ENCODE measurements around the gene AADACL3.

DNA sequence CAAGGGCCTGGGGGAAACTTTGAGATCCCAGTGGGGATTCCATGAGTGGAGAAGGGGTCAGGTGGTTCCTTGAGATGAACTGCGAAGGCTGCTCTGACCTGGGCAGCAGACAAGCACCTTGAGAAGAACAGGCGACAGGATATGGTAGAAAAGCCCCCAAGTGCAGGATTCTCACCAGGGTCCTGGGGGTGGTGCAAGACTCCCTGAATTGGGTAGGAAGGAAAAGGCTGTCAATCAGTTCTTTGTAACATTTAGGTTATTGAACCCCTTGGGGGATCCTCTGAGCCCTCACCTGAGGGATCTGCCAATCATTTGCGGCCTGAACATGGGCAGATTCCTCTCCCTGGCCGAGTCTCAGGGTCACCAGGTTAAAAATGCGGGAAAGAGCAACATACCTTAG is 55.3 kb downstream of the AADACL3 start:
- TF ChIP-seq SIRT6 (IDR thresholded peaks at IDR 0.05; ENCODE audit: low read length) (no peak), RFX5 (IDR thresholded peaks at IDR 0.05; ENCODE audit: borderline replicate concordance, low read depth, low read length) (no peak), NRF1 (IDR thresholded peaks at IDR 0.05; ENCODE audit: low read depth, low read length) (no peak), GTF2F1 (IDR thresholded peaks at IDR 0.05; ENCODE audit: borderline replicate concordance, low read depth, low read length) (no peak)
- TF ChIP-seq, protein P1, sequence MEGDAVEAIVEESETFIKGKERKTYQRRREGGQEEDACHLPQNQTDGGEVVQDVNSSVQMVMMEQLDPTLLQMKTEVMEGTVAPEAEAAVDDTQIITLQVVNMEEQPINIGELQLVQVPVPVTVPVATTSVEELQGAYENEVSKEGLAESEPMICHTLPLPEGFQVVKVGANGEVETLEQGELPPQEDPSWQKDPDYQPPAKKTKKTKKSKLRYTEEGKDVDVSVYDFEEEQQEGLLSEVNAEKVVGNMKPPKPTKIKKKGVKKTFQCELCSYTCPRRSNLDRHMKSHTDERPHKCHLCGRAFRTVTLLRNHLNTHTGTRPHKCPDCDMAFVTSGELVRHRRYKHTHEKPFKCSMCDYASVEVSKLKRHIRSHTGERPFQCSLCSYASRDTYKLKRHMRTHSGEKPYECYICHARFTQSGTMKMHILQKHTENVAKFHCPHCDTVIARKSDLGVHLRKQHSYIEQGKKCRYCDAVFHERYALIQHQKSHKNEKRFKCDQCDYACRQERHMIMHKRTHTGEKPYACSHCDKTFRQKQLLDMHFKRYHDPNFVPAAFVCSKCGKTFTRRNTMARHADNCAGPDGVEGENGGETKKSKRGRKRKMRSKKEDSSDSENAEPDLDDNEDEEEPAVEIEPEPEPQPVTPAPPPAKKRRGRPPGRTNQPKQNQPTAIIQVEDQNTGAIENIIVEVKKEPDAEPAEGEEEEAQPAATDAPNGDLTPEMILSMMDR (IDR thresholded peaks at IDR 0.05; ENCODE audit: control extremely low read depth in 1 of 3, insufficient read depth in 1 of 3, low read depth in 1 of 3, low read length in 3 of 3): no peak
